Lung (tissue), 12 donors: ENCODE measurements around the gene PGRMC1. TPM values are rescaled to one million over a fixed set of nuclear protein-coding genes. Genes with fewer than 3 reads are reported as not detected.
A peak's percentile ranks its signal among the peaks of the same experiment; 100 is the strongest.
"Not testable (repeated sequence)": the region's sequence is repeated elsewhere in the genome, so short reads cannot be mapped to it uniquely, and the experiment has no call there.

Experiments used
- ATAC-seq: fragments of 200-7000 bp; cut with Tn5 transposase; one replicate; pipeline ENCODE4 v1.9.1; 2020; ENCODE audit warnings: moderate number of reproducible peaks; ENCODE audit not compliant: insufficient read depth, low FRiP score
- DNase-seq, 3 donors: peaks; one replicate each; pipeline ENCODE4 v3.0.0-alpha.2; 2013 to 2017
- H3K27ac ChIP-seq, 2 donors: one replicate each; pipeline ENCODE4 v1.5.1; 2013; ENCODE audit warnings: mild to moderate bottlenecking in 2 of 2, moderate library complexity in 2 of 2, control low read depth in 1 of 2, inconsistent platforms in 1 of 2, low read depth in 1 of 2, low read length in 1 of 2
- H3K27me3 ChIP-seq, 3 donors: one replicate each; pipeline ENCODE4 v1.5.1; 2013; ENCODE audit warnings: low read length in 2 of 3; ENCODE audit not compliant: control insufficient read depth in 3 of 3, insufficient read depth in 3 of 3
- H3K36me3 ChIP-seq, 4 donors: one replicate each; pipeline ENCODE4 v1.5.1; 2013; ENCODE audit warnings: low read length in 4 of 4, mild to moderate bottlenecking in 1 of 4, moderate library complexity in 1 of 4; ENCODE audit not compliant: control insufficient read depth in 4 of 4, insufficient read depth in 4 of 4
- H3K4me1 ChIP-seq, 5 donors: one replicate each; pipeline ENCODE4 v1.5.1; 2013; ENCODE audit warnings: low read length in 5 of 5, mild to moderate bottlenecking in 2 of 5, moderate library complexity in 1 of 5; ENCODE audit not compliant: control insufficient read depth in 5 of 5, insufficient read depth in 5 of 5
- H3K4me3 ChIP-seq: one replicate; pipeline ENCODE4 v1.5.1; 2013; ENCODE audit warnings: mild to moderate bottlenecking, control low read depth, moderate library complexity
- H3K9ac ChIP-seq, 2 donors: one replicate each; pipeline ENCODE4 v1.5.1; 2013; ENCODE audit warnings: low read length in 2 of 2, control low read depth in 1 of 2; ENCODE audit not compliant: insufficient read depth in 1 of 2
- H3K9me3 ChIP-seq, 4 donors: one replicate each; pipeline ENCODE4 v1.5.1; 2013; ENCODE audit warnings: low read length in 3 of 4, mild to moderate bottlenecking in 1 of 4, moderate library complexity in 1 of 4; ENCODE audit not compliant: control insufficient read depth in 4 of 4, insufficient read depth in 3 of 4
- WGBS, 2 donors: extraction: QIAGEN DNeasy Blood & Tissue Kit; methylation state at CpG; one replicate each; pipeline ENCODE4 v1.1.7; 2013; 5-methylcytosine and 5-hydroxymethylcytosine counted together
- polyA plus RNA-seq, 2 donors: library from polyadenylated mRNA; stranded (reverse); fragments of 200-250 nt; gene quantifications; one replicate each; pipeline ENCODE4 v1.2.1, GENCODE V29; 2013
- total RNA-seq, 2 donors: library from RNA; depleted of rRNA in 1 of 2; stranded (reverse); fragments of >200 nt in 1 of 2; gene quantifications; one replicate each; pipeline ENCODE4 v1.2.1, GENCODE V29; 2014 to 2021
- TF ChIP-seq, protein P1 (sequence below): IDR thresholded peaks from 2 replicates; pipeline ENCODE4 v1.5.1; 2012; ENCODE audit warnings: mild to moderate bottlenecking; ENCODE audit errors: control extremely low read depth, extremely low read depth
- donor health status: control.
- donor health status: control.
- donor health status: Bipolar disorder and iron deficiency.
- donor health status: healthy.
- donor health status: DM: yes; HTN: yes; CAD: no.

The PGRMC1 gene
- total and polyA plus RNA-seq, 4 donors, result 59.1 to 142 (median 79.0) TPM

DNA sequence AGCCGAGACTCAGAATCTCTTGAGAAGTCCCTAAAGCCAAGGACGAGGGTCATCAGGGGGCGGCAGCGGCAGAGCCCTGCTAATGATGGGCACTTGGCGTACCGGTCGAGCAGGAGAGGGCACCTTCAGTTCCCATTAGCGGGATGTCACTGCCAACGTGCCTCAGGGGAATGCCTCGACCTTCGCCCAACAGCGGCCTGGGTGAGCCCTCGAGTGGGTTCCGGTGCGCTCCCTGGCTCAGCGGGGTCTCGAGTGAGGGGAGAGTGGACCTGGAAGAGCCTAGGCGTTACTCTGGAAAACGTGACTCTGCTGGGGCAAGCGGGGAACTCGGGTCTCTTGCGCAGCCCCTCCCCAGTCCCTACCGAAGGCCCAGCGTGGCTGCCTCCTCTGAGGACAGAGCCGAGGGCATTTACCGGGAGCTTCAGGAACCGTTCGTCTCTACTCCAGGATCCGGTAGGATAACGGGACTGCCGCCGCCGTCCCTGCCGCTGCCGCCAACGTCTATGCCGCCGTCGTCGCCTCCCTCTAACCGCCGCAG is 36.9 kb downstream of the PGRMC1 start:
- Histone ChIP-seq H3K36me3 (no peaks in the 10 kb centered on the region), H3K9me3 (peaks cover 0 to 3% (median 0%) of the 10 kb centered on the region in 4 donors), H3K27ac (no peak overlapping the region), H3K4me1 (peaks cover 0 to 5% (median 2%) of the 10 kb centered on the region in 5 donors), H3K27me3 (peaks cover 0 to 15% (median 11%) of the 10 kb centered on the region in 3 donors), H3K4me3 (no peak overlapping the region), H3K9ac (no peak overlapping the region)
- 55 to 59% methylated on average over 13 to 42 of the region's 42 CpGs for WGBS, 2 donors
- TF ChIP-seq, protein P1, sequence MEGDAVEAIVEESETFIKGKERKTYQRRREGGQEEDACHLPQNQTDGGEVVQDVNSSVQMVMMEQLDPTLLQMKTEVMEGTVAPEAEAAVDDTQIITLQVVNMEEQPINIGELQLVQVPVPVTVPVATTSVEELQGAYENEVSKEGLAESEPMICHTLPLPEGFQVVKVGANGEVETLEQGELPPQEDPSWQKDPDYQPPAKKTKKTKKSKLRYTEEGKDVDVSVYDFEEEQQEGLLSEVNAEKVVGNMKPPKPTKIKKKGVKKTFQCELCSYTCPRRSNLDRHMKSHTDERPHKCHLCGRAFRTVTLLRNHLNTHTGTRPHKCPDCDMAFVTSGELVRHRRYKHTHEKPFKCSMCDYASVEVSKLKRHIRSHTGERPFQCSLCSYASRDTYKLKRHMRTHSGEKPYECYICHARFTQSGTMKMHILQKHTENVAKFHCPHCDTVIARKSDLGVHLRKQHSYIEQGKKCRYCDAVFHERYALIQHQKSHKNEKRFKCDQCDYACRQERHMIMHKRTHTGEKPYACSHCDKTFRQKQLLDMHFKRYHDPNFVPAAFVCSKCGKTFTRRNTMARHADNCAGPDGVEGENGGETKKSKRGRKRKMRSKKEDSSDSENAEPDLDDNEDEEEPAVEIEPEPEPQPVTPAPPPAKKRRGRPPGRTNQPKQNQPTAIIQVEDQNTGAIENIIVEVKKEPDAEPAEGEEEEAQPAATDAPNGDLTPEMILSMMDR, result no peak
- DNase-seq, result no peak
- no peak for ATAC-seq

DNA sequence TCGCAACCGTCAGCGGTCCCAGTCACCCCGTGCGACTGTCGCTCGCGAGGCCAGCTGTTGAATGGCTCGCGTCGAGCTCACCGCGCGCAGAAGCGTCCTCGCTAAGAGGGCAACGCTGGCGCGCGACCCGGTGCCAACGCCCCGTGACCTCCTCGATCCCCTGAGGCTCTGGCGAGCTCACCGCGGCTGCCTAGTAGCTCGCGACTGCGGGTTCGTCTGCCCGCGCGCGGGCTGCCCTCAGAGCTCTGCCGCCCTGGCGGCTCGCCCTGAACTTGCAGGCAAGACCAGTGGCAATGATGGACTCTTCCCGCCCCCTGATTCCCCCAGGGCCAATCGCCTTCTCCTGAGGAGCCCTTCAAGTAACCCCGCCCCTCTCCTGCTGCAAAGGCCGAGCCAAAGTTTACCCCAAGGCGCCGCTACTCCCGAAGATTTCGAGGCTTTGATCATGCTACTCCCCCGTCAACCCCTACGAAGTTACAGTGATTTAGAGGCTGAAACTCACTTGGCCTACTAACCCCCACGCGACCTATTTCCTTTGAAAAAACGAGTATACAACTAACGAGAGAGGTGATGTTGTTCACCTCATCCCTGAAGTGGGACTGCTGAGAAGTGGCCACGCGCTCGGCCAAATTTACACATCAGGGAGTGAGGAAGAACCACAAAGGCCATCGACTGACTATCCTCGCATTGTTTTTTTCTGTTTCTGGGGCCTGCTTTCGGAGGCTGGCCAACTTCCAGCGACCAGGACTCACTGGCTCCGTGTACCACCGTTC is 37.5 kb downstream of the PGRMC1 start:
- no peak overlapping the region for H3K4me3 ChIP-seq
- peaks cover 0 to 3% (median 0%) of the 10 kb centered on the region in 4 donors for H3K9me3 ChIP-seq
- H3K27ac ChIP-seq, result no peak overlapping the region
- DNase-seq, result peak; percentile 41 to 63 (median 59)
- peaks cover 0 to 15% (median 11%) of the 10 kb centered on the region in 3 donors for H3K27me3 ChIP-seq
- no peak overlapping the region for H3K9ac ChIP-seq
- H3K4me1 ChIP-seq, result peaks cover 0 to 5% (median 2%) of the 10 kb centered on the region in 5 donors
- H3K36me3 ChIP-seq, result no peaks in the 10 kb centered on the region
- TF ChIP-seq, protein P1, result no peak
- 4 to 40% methylated on average over 39 to 61 of the region's 61 CpGs for WGBS, 2 donors
- no peak for ATAC-seq

DNA sequence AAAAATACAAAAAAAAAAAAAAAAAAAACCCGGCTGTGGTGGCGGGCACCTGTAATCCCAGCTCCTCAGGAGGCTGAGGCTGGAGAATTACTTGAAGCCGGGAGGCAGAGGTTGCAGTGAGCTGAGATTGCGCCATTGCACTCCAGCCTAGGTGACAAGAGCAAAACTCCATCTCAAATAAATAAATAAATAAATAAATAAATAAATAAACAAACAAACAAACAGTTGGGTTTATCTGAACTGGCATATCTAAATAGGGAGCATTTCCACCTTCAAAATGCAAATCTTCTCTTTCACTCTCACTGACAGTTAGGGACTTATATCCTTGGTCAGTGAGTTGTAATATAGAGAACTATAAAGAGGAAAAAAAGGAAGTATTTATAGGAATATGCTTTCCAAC is 46.3 kb downstream of the PGRMC1 start:
- H3K9me3 ChIP-seq, H3K9ac ChIP-seq, H3K36me3 ChIP-seq, H3K4me1 ChIP-seq, H3K27me3 ChIP-seq, H3K27ac ChIP-seq, ATAC-seq, DNase-seq, H3K4me3 ChIP-seq: not testable (repeated sequence)
- WGBS, 2 donors, result 87 to 93% methylated on average over 4 of the region's 4 CpGs

DNA sequence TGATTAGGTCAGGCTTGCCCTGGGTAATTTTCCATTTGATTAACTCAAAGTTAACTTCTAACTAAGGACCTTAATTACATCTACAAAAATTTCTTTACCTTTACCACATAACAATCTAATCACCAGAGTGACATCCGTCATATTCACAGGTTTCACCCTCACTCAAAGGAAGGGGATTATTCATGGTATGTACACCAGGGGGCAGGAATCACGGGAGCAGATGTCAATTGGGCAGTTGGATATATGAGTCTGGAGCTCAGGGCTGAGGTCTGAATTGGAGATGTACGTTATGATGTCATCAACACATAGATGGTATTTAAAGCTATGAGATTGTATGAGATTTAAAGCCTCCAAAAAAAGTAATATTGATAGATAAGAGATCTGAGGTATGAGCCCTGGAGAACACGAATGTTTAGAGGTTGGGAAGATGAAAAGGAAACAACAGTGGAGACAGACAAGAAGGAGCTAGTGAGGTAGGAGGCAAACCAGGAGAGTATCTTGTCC is 52.9 kb downstream of the PGRMC1 start:
- no peaks in the 10 kb centered on the region for H3K27me3 ChIP-seq
- H3K9ac ChIP-seq, result no peak overlapping the region
- H3K4me3 ChIP-seq, result no peak overlapping the region
- H3K36me3 ChIP-seq, result no peaks in the 10 kb centered on the region
- no peaks in the 10 kb centered on the region for H3K9me3 ChIP-seq
- 60 to 84% methylated on average over 4 of the region's 4 CpGs for WGBS, 2 donors
- H3K27ac ChIP-seq, result no peak overlapping the region
- DNase-seq, result no peak
- TF ChIP-seq, protein P1, result no peak
- no peak for ATAC-seq
- no peaks in the 10 kb centered on the region for H3K4me1 ChIP-seq
